NOMO-1 (cell line): ENCODE results near the gene THEM5.

ENCODE experiments used
- DNase-seq, 2 experiments: peaks; one replicate each; lab custom pipeline; 2025; ENCODE audit not compliant: unreplicated experiment in 2 of 2; lab: John Stamatoyannopoulos, UW

THEM5 gene

DNA sequence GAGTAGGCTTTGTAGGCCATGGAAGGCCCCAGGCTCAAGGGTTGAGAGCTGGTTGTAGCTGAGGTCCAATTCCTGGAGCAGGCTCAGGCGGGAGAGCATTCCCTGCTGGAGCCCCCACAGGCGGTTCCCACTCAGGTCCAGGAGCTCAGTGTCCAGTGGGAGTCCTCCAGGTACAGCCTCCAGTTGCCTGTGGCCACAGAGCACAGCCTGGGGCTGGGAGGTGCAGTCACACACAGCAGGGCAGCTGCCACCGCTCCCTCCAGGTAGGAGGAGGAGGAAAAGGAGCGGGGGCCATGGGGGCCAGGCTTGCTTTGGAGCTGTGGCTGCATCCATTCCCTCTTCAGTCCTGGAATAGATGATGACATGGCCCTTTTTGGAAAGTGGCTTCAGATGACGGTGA is 51.1 kb downstream of the THEM5 start:
- DNase-seq: no peak

DNA sequence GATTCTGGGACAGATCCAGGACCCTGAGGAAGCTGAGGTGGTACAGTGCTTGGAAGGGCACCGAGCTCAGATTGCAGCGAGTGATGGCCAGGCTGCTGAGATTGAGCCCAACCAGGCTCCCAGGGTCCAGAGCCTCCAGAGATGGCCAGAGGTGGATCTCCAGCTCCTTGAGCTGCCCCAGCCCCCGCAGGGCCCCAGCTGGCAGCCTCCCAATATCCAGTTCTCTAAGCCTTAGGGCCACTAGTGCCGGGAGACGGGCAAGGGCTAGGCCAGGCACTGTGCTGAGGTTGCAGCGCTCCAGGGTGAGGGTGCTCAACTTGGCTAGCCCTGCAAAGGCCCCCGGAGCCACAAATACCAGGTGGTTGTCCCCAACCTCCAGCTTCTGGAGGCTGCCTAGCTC is 51.7 kb downstream of the THEM5 start:
- DNase-seq: no peak

DNA sequence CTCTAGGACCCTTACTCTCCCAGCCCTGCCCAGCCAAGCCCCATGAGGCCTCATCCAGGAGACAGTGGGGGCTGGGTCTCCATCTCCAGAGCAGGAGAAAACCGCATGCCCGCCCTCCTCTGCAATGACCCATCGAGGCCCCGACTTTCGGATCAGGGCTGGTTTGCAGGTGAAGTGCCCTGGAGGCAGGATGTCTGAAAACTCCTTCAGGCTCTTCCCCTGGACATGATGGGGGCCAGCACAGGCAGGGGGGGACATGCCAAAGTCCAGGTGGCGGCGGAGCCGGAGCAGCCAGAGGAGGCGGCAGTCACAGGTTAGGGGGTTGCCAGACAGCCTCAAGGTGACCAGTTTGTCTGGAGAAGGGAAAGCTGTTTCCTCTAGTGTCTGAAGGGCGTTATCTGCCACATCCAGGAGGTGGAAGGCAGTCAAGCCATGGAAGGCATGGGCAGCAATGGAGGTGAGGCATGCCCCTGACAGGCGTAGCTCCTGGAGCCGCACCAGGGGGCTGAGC is 52.1 kb downstream of the THEM5 start:
- no peak for DNase-seq

DNA sequence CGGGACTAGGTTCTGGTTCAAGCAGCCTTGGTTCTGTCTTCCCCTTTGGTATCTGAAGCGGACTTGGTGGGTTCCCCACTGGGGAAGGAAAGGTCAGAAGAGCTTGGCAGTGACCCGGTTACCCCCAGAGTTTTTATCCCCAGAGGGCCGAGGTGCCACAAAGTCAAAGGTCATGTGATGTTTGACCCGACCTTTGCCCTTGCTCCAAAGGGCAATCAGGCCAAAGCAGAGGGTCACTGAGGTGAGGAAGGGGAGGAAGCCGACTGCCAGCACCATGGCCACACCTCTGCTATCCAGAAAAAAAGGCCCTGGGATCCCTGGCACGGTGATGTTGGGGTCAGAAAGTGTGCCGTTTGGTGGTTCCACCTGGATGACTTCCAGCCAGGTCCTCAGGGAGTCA is 52.7 kb downstream of the THEM5 start:
- no peak for DNase-seq

DNA sequence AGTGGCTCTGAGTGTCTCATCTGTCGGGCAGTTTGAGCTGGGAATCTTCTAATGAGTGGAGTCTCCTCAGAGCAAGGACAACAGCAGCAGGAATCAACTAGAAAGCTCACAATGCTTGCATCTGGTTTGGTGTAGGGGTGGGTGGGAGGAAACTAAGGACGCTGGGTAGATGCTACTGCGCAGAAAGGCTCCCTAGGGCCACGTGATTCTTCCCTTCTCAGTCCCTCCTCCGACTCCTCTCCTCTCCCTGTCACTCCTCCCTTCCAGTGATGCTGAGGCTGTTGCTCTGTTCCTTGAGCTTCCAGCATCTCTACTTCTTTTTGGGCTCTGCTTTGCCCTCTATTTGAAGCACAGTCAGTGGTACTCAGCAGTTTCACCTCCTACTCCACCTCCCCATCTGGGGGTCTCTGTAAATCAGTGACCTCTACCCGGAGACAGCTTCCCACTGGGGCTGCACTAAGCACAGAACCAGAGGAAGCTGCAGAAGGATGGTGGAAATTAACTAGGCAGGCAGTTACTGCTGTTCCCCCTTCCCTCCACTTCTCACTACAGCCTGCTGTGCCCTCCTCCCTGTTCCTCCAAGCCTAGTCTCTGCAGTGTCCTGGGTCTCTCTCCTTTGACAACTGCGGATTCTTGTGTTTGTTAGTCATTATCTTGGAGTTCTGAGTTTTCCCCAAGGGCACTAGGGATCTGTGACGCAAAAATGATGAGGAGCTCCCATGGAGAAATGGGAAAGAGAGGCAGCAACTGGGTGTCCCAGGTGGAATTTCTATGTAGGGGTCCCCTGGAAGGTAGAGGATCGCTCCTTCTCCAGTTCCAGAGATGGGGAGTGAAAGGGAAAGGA is 54.1 kb downstream of the THEM5 start:
- DNase-seq: no peak

DNA sequence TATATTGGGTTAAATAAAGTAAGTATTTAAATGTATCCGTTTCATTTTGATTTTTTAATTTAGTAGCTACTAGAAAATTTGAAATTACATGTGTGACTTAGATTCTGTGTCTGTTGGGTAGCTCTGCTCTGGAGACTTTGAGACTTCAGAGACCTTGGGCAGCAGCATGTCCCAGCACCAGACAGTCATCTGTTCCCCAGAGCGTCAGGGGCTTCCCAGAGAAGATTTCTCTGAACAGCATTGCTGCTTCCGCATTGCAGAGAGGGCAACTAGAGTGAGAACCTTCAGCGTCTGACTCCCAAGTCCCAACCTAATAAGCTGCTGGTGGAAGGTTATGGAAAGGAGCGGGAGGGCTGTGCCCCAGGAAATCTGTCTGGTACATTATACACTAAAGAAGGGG is 54.9 kb downstream of the THEM5 start:
- DNase-seq: no peak
